Activated T-helper 1 cell treated with anti-CD3 and anti-CD28 coated beads, Interleukin-2, amount 50 U/mL, for 16 hours (primary cell): ENCODE results near the gene ACBD3.
"Not testable (repeated sequence)": the region's sequence is repeated elsewhere in the genome, so short reads cannot be mapped to it uniquely, and the experiment has no call there.

Source experiments
- DNase-seq, 2 donors: peaks; one replicate each; pipeline ENCODE4 v3.0.0-alpha.2; 2020; ENCODE audit warnings: low read depth in 1 of 2, low spot score in 1 of 2

The ACBD3 gene

GRCh38 chr1:226186124-226187018 lies at the start of gene ACBD3:
Gene ACBD3 (minus strand): TSS chr1:226186741. CDS start chr1:226186675, 66 bp downstream.
- DNase-seq: peak; percentile 71 to 74

- DNase-seq: no peak
Observed at GRCh38 chr1:226233806-226234205, 47.3 kb upstream of the ACBD3 start.

GRCh38 chr1:226233293-226233692 lies 46.8 kb upstream of the ACBD3 start:
- DNase-seq: no peak

DNA sequence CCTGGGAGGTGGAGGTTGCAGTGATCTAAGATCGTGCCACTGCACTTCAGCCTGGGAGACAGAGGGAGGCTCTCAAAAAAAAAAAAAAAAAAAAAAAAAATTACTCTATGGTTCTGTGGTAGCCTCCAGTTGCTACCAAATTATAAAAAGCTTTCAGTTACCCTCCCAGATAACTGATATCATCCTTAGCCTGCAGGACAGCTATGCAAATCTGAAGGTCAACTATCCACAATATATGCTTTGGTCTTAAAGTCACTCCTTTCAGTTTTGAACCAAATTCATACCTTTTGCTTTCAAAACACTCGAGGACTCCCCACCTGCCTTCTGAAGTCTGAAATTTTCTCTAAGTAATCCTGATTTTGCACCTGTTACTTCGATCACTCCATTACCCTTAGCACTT lies 40.1 kb upstream of the ACBD3 start:
- DNase-seq: no peak

- DNase-seq: no peak
Observed at GRCh38 chr1:226223786-226224244, 37.3 kb upstream of the ACBD3 start.

GRCh38 chr1:226223157-226223785 lies 36.7 kb upstream of the ACBD3 start, which contains the start of gene MIXL1:
Gene MIXL1 (plus strand): TSS chr1:226223664. CDS start chr1:226223682, 18 bp downstream.
- DNase-seq: no peak

GRCh38 chr1:226222686-226223085 lies 36.1 kb upstream of the ACBD3 start:
- DNase-seq: no peak

DNA sequence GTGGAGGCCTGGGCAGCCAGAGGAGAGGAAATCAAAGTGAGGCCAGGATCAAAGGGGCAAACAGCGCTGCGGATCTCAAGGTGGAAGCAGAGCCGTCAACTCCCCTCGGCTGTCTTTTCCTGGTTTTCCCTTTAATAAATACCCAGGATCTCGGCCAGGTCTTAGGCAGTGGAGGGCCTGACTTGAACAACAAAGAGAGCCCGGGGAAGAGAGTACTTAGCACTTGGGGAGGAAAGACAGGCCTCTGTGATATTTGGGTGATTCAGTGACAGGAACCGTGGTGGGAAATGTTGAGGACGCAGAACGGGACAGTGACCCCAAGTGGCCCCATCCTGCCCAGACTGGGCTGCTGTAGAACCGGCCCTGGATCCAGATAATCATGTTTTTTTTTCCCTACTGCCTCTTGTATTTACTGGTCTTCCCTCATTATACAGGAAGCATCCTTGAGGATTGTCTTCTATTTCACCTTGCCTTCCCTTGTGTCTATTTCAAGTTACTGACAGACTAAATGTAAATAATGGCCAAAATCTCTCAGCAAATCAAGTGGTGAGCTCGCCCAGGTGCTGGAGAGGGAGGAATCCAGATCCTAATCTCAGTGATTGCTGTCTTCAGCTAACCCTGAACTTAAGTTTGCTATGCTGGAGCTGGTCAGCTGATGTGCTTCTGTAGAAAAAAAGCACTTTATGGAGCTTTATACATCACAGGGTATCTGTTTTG lies 34.1 kb upstream of the ACBD3 start:
- no peak for DNase-seq

GRCh38 chr1:226217273-226217672 lies 30.7 kb upstream of the ACBD3 start:
- DNase-seq: no peak

- DNase-seq: no peak
Observed at GRCh38 chr1:226216056-226216455, 29.5 kb upstream of the ACBD3 start.

- DNase-seq: no peak
Observed at GRCh38 chr1:226215239-226215638, 28.7 kb upstream of the ACBD3 start.

DNA sequence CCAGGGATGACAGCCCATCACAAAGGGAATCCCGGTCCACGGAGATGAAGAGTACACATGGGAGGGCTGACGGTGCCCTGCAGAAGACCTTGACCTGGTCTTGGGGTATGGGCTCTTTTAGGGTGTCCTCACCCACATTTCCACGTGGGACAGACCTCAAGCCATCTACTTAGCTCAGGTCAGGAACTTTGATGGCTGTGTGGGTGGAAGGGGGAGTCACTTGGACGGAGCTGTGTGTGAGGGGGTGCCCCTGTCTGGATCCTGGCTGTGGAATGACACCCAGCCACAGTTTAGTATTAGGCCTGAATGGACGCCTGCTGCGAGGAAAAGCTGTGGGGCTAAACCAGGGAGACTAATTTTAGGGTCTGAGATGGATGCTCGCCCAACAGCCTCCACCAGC lies 26.0 kb upstream of the ACBD3 start:
- DNase-seq: no peak

DNA sequence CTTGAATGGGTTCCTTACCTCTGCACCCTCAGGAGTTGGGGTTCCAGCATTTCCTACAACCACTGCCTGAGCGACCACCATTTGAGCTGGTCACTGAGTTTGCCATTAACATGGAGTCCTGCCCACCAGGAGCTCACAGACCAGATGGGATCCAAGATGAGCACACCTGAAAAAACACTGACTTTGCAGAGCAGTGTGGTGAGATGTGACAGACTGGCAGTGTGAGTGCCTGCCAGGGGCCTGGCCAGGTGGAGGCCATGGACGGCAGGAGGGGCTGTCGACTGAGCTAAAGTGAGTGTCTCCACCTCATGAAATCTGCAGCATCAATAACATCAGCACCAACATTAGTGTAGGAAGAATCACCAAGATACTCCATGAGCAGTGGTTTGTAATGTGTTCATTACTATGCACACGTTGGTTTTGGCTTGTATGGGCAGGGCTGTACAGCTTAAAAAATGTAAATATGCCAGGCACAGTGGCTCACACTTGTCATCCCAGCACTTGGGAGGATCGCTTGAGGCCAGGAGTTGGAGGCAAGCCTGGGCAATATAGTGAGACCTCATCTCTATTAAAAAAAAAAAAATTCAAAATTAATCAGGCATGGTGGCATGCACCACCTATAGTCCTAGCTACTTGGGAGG lies 24.8 kb upstream of the ACBD3 start:
- no peak for DNase-seq

GRCh38 chr1:226210571-226211176 lies 24.1 kb upstream of the ACBD3 start:
- no peak for DNase-seq

DNA sequence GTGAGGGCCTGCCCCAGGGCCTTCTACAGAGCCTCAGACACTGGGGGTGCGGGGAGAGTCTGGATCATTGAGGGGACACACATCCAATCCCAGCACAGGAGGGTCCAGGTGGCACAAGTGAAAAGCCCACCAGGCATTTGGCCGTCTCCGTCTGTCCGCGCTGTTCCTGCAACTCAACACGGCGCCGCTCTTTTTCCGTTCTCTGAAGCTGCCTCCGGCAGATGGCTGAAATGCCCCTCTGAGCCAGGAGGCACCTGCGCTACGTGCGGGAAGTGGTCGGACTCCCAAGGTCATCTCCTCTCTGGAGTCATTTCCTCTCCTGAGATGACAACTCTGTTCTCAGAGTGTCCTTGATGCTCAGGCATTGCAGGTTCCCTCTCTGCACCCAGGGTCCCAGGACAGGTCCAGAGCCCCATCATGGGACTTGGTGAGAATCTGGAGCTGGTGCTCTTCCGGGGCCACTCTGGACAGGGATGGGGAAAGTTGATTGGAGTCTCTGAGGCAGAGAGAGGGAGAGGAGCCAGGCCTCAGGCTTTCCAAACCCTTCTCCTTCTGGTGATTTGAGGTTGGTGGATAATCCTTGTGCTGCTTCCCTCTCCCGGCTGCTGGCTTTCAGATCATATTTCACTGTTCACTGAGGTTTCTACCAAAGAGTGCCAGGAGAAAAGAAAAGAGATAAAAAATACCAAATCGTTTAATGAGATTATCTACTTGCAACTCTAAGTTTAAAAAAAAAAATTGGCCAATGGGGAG lies 22.9 kb upstream of the ACBD3 start:
- DNase-seq: no peak

DNA sequence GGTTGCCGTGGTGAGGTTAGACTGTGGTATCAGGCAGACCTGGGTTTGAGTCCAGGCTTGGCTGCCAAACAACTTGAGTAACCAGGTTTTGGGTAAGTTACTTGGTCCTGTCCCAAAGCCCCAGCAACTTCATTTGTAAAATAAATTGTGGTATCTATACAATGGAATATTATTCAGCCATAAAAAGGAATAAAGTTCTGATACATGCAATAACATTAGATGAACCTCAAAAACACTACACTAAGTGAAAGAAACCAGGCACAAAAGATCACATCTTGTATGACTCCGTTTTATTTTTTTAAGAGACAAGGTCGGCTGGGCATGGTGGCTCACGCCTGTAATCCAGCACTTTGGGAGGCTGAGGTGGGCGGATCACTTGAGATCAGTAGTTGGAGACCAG lies 20.5 kb upstream of the ACBD3 start:
- no peak for DNase-seq

DNA sequence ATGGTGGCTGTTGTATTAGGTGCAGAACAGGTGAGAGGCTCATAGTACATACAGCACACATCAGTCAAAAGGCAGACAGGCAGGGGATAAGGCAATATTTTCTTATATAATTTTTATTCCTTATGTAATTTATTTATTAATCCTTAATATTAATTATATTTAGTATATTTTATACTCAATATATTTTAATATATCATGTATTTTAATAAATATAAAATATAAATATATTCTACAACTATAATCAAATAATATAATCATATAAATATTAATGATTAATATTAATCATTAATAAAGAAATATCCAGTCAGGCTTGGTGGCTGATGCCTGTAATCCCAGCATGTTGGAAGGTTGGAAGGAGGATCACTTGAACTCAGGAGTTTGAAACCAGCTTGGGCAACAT lies 17.7 kb upstream of the ACBD3 start:
- DNase-seq: no peak

DNA sequence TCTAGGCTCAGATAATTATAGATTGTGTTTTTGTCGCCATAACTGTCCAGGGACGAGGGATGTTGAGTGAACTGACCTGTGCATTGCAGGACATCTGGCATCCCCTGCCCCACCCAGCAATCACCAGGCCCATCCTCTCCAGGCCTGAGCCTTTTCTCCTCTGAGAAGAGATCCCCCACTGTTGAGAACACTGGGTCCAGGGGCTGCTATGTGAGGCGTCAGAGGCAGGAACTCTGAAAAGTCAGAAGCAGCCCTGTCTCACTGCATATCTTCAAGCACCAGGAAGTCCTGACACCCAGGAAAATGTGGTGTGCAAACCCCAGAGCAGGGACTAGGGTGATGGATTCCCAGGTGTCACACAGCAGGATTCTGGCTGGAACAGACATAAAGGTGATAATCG lies 17.1 kb upstream of the ACBD3 start:
- DNase-seq: no peak

DNA sequence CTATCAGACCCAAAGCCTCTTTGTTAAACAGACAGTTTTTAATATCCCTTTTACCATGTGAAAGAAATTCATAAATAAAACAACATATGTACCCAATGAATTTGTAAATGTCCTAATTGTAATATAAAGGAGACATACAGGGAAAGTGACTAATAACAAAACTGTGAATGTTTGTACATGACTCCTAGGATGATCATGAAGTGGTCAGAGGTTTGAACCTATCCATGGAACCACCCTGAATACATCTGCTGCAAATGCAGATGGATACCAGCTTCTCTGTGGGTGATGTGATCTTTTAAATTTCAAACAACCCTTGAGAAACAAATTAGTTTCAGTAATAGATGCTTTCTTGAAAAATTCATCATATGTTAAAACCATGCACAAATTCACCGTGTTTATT lies 16.7 kb upstream of the ACBD3 start:
- DNase-seq: no peak

DNA sequence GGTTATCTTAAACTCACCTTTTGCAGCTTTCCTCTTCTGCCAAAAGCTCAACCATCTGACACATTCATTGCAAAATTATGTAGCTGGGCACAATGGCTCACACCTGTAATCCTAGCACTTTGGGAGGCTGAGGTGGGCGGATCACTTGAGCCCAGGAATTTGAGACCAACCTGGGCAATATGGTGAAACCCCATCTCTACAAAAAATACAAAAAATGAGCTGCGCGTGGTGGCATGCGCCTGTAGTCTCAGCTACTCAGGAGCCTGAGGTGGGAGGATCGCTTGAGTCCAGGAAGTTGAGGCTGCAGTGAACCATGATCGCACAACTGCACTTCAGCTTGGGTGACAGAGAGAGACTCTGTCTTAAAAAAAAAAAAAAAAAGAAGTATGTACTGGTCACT lies 16.1 kb upstream of the ACBD3 start:
- not testable (repeated sequence) for DNase-seq
